HepG2 (cell line): Measurements from ENCODE around the gene CA12. TPM values are rescaled to one million over a fixed set of nuclear protein-coding genes. Genes with fewer than 3 reads are reported as not detected.

Source experiments
- ATAC-seq: fragments of 200-7000 bp; cut with Tn5 transposase; 3 replicates; pipeline ENCODE4 v1.9.1; 2020; ENCODE audit warnings: mild to moderate bottlenecking, moderate library complexity
- BruUV-seq: library from RNA; stranded (reverse); fragments of 400-500 nt; replicated peaks from 2 replicates; lab custom pipeline; 2021; lab: Mats Ljungman, UMichigan
- CTCF ChIA-PET: fragments of 300-600 bp; formaldehyde crosslinking; extraction: SDS; loops from one replicate; lab custom pipeline; 2021; ENCODE audit warnings: low total read pairs, inconsistent platforms, low intra/inter-chr PET ratio; lab: Yijun Ruan, JAX
- POLR2A ChIA-PET: fragments of 350-600 bp; sonication (Branson Sonifier 250); formaldehyde crosslinking; loops from one replicate; lab custom pipeline; 2020; ENCODE audit warnings: antibody characterized with exemption, inconsistent platforms; lab: Yijun Ruan, JAX
- DNase-seq: peaks from one replicate; pipeline ENCODE4 v3.0.0-alpha.2; 2015; ENCODE audit warnings: low spot score
- FAIRE-seq: peaks from 3 replicates; lab custom pipeline; 2011; peaks lifted over from hg19 to GRCh38; lab: Jason Lieb, UNC
- H2AFZ ChIP-seq: one replicate; pipeline ENCODE4 v1.6.1; 2011; ENCODE audit warnings: low read length, inconsistent platforms
- H3K27ac ChIP-seq: fragments of 300-600 bp; 3 replicates; pipeline ENCODE4 v1.8.0; 2011; ENCODE audit warnings: mixed run types, mild to moderate bottlenecking, mixed read lengths, low read length, inconsistent platforms; ENCODE audit not compliant: insufficient read depth; ENCODE audit errors: extremely low read length
- H3K27me3 ChIP-seq, 2 experiments: fragments of 200-600 bp in 1 of 2; 2 replicates in 1 of 2; 3 replicates in 1 of 2; pipeline versions ENCODE4 v1.6.0 to v1.8.0; 2011; ENCODE audit warnings: low read length in 2 of 2, mild to moderate bottlenecking in 2 of 2, moderate library complexity in 2 of 2, inconsistent platforms in 1 of 2; ENCODE audit not compliant: insufficient read depth in 2 of 2, control insufficient read depth in 1 of 2
- H3K36me3 ChIP-seq, 2 experiments: fragments of 200-600 bp in 1 of 2; replicated peaks in 1 of 2; 2 replicates in 1 of 2; 3 replicates in 1 of 2; pipeline versions ENCODE4 v1.5.1 to v1.8.0; 2011; ENCODE audit warnings: low read length in 2 of 2, inconsistent platforms in 1 of 2; ENCODE audit not compliant: insufficient read depth in 2 of 2, control insufficient read depth in 1 of 2
- H3K4me1 ChIP-seq: 2 replicates; pipeline ENCODE4 v1.5.1; 2012; ENCODE audit warnings: low read length, inconsistent platforms; ENCODE audit not compliant: insufficient read depth
- H3K4me2 ChIP-seq: 2 replicates; pipeline ENCODE4 v1.6.0; 2011; ENCODE audit warnings: low read depth, low read length, inconsistent platforms
- H3K4me3 ChIP-seq, 3 experiments: fragments of 200-600 bp in 1 of 3; sonication (generic), shearing (Covaris generic) in 1 of 3; replicated peaks in 1 of 3; 2 replicates each; pipeline ENCODE4 v1.5.1; 2011 to 2016; ENCODE audit warnings: low read length in 3 of 3, inconsistent platforms in 2 of 3, low read depth in 2 of 3, mild to moderate bottlenecking in 2 of 3, control low read depth in 1 of 3, mixed read lengths in 1 of 3; ENCODE audit not compliant: insufficient read depth in 1 of 3
- H3K79me2 ChIP-seq: one replicate; pipeline ENCODE4 v1.6.1; 2011; ENCODE audit warnings: low read length, inconsistent platforms; ENCODE audit not compliant: insufficient read depth
- H3K9ac ChIP-seq: 2 replicates; pipeline ENCODE4 v1.6.0; 2011; ENCODE audit warnings: mild to moderate bottlenecking, low read depth, low read length, inconsistent platforms; ENCODE audit not compliant: insufficient read depth
- H3K9me3 ChIP-seq: 2 replicates; pipeline ENCODE4 v1.5.1; 2012; ENCODE audit warnings: mild to moderate bottlenecking, low read length
- H4K20me1 ChIP-seq: 2 replicates; pipeline ENCODE4 v1.6.0; 2011; ENCODE audit warnings: inconsistent platforms, mild to moderate bottlenecking, low read length, moderate library complexity; ENCODE audit not compliant: insufficient read depth
- ARHGAP35 ChIP-seq: sonication (generic); formaldehyde crosslinking; IDR thresholded peaks from 2 replicates; pipeline ENCODE4 v1.9.0; 2022; ENCODE audit warnings: mild to moderate bottlenecking, inconsistent platforms, moderate library complexity, missing genetic modification reagents, borderline replicate concordance
- ATF7-NPFF ChIP-seq: sonication (generic); formaldehyde crosslinking; IDR thresholded peaks from 2 replicates; pipeline ENCODE4 v1.8.1; 2023; ENCODE audit warnings: mild to moderate bottlenecking, low read depth, missing genetic modification reagents, moderate library complexity
- CREB3 ChIP-seq: sonication (generic); formaldehyde crosslinking; IDR thresholded peaks from 2 replicates; pipeline ENCODE4 v1.5.0; 2020; ENCODE audit warnings: missing genetic modification reagents
- ELF4 ChIP-seq: sonication (generic); formaldehyde crosslinking; IDR thresholded peaks from 2 replicates; pipeline ENCODE4 v1.5.0; 2020; ENCODE audit warnings: missing genetic modification reagents, mild to moderate bottlenecking, moderate library complexity, borderline replicate concordance
- NCOR1 ChIP-seq: fragments of 200-600 bp; sonication (generic); IDR thresholded peaks from 2 replicates; pipeline ENCODE4 v1.7.0; 2017; ENCODE audit warnings: antibody characterized with exemption, low read length, borderline replicate concordance
- NR2F1 ChIP-seq, 2 experiments: fragments of 450-650 bp in 1 of 2; formaldehyde crosslinking in 1 of 2; IDR thresholded peaks; 2 replicates each; pipeline versions ENCODE4 v1.5.0 to v1.6.1; 2016 to 2020; ENCODE audit warnings: mild to moderate bottlenecking in 1 of 2, missing compliant biosample characterization in 1 of 2, missing genetic modification reagents in 1 of 2, moderate library complexity in 1 of 2
- PBX3 ChIP-seq: sonication (generic); formaldehyde crosslinking; IDR thresholded peaks from 2 replicates; pipeline ENCODE4 v1.8.1; 2023; ENCODE audit warnings: missing genetic modification reagents, inconsistent platforms, borderline replicate concordance
- YY1 ChIP-seq: IDR thresholded peaks from 2 replicates; pipeline ENCODE4 v1.6.1; 2011; ENCODE audit warnings: low read length, low read depth, moderate library complexity, mild to moderate bottlenecking; ENCODE audit not compliant: insufficient read depth, insufficient replicate concordance
- ZBTB38 ChIP-seq: sonication (generic); formaldehyde crosslinking; IDR thresholded peaks from 2 replicates; pipeline ENCODE4 v1.5.1; 2020; ENCODE audit warnings: mild to moderate bottlenecking, missing genetic modification reagents
- ZBTB49 ChIP-seq: sonication (generic); formaldehyde crosslinking; IDR thresholded peaks from 2 replicates; pipeline ENCODE4 v1.4.0; 2020; ENCODE audit warnings: missing genetic modification reagents, borderline replicate concordance
- WGBS: methylation state at CpG from one replicate; pipeline ENCODE4 v1.1.6; 2017; ENCODE audit warnings: low lambda C conversion rate; 5-methylcytosine and 5-hydroxymethylcytosine counted together
- in situ Hi-C: cut with HindIII; loops from 2 replicates; pipeline ENCODE4 v1.10.0; 2017; ENCODE audit warnings: low pct_unique_long_range_greater_than_20kb; ENCODE audit not compliant: extremely low pct_ligation_motif_present
- intact Hi-C: fragments of 100-400 bp; cut with micrococcal nuclease; formaldehyde crosslinking; loops from one replicate; pipeline ENCODE4 v1.10.0; 2022; ENCODE audit not compliant: unreplicated experiment
- polyA plus RNA-seq, 8 experiments: library from polyadenylated mRNA; depleted of rRNA in 3 of 8; stranded (reverse) in 7 of 8; unstranded in 1 of 8; fragments of >200 nt; fragmentation: Illumina TruSeq in 4 of 8; extraction: Trizol in 4 of 8; gene quantifications; 2 replicates each; pipeline versions ENCODE4 v1.2.1 to v1.2.3, GENCODE V29; 2011 to 2016; ENCODE audit warnings: low read depth in 4 of 8, missing spikeins in 1 of 8, mixed read lengths in 1 of 8; ENCODE audit not compliant: insufficient read depth in 1 of 8
- total RNA-seq, 5 experiments: library from RNA; depleted of rRNA; stranded (reverse); fragments of >200 nt; fragmentation: Illumina TruSeq; extraction: Trizol; gene quantifications; 2 replicates each; pipeline ENCODE4 v1.2.3, GENCODE V29; 2016; ENCODE audit warnings: low read depth in 1 of 5

Gene CA12
- total and polyA plus RNA-seq, 2 of the 13 experiments (the other 11 are each of a cell fraction or from before 2014, with no cell fraction given): 0.07 to 0.20 TPM

GRCh38 chr15:63329567-63330350 is 51.9 kb downstream of the CA12 start:
- Histone ChIP-seq H3K9me3 (no peaks in the 10 kb centered on the region), H3K4me3 (no peak overlapping the region), H3K27ac (no peak overlapping the region), H3K27me3 (peaks cover 1 to 4% of the 10 kb centered on the region in 2 experiments; a peak in 3 of 5 replicates), H2AFZ (no peak overlapping the region), H3K79me2 (no peaks in the 10 kb centered on the region), H3K9ac (no peak overlapping the region), H3K4me1 (no peaks in the 10 kb centered on the region), H3K36me3 (no peaks in the 10 kb centered on the region), H4K20me1 (no peaks in the 10 kb centered on the region), H3K4me2 (no peak overlapping the region)
- POLR2A ChIA-PET: no interaction called here
- DNase-seq (no peak), ATAC-seq (peak; percentile 28; the same call in 2 of the 3 replicates), FAIRE-seq (no peak)
- intact Hi-C loops (loop anchor here (2.0 kb wide), 1 partner anchor 77 kb away; no protein-coding TSS in a partner anchor), in situ Hi-C loops (no loop called here)
- 77% methylated on average over 4 of the region's 5 CpGs for WGBS
- no TSS peak for BruUV-seq
- TF ChIP-seq NCOR1 (no peak), ARHGAP35 (CRISPR knock-in tag) (no peak), NR2F1 (CRISPR knock-in tag; IDR thresholded peaks at IDR 0.05) (no peak), ATF7-NPFF (CRISPR knock-in tag) (no peak), ZBTB38 (CRISPR knock-in tag) (no peak), ZBTB49 (no peak), PBX3 (CRISPR knock-in tag) (no peak), CREB3 (CRISPR knock-in tag) (no peak), YY1 (no peak), ELF4 (CRISPR knock-in tag) (no peak)
- CTCF ChIA-PET: no interaction called here
